ENCODE measurements around the gene ACO2. TPM values are rescaled to one million over a fixed set of nuclear protein-coding genes. Genes with fewer than 3 reads are reported as not detected.

The ACO2 gene
- total and polyA plus RNA-seq, 11 donors, result 375 to 1,146 (median 739) TPM

DNA sequence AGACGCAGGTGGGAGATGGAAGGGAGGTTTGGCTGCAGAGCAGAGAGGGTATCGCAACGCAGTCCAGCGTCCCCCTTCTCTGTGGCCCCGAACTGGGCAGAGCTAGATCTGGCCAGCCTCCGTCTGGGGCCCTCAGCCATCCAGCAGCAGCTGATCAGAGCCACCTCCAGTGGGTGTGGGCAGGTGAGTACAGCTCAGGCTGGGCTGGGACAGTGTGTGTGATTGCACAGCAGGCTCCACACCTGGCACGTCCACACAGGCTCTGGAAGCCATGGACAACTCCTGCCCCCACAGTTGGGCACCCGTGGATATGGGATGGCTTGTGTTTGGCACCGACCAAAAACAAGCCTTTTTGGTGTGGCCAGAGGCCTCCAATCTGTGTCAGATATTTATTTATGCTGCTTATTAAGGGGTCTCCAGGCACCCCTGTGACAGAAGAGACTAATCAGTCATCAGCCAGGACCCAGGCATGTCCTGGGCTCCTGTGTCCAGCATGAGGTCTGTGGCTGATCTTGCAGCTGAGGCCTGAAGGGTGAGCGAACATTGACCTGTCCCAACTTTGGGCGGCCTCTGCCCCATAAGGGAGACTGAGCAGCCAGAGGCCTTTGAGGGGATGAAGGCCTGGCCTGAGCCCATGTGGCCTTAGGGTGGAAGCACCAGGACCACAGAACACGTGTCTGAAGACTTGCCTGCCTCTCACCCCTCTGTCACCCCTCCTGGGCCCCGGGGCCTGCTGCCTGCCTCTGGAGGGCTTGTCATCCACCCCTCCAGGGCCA, 56.7 kb downstream of the ACO2 start:
- intact Hi-C loops (cut with DNase I), result loop anchor here in 3 of 10 donors (2.0 to 10.0 kb wide), 2 partner anchors 123 to 501 kb away; no protein-coding TSS in a partner anchor

DNA sequence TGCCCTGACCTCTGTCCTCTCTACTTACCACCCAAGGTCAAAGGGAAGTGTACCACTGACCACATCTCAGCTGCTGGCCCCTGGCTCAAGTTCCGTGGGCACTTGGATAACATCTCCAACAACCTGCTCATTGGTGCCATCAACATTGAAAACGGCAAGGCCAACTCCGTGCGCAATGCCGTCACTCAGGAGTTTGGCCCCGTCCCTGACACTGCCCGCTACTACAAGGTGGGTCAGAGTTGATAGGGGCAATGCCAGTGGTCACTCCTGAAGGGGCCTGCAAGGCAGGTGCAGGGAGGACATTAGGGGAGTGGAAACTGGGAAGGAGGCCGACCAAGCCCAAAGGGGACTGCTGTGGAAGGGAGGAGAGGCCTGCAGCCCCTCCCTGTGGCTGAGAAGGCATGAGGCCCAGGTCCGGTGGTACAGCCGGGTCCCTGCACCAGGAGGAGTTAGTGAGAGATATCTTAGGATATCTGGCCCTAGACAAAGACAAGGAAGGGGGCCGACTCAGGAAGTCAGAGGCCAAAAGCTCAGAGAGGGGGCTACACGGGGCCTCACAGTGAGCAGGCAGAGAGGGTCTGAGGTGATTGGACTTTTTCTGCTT, 57.4 kb downstream of the ACO2 start:
- H3K27ac ChIP-seq, result peak overlapping the region; percentile 6 to 93 (median 88)
- 54 to 68% (median 62%) methylated on average over 12 of the region's 12 CpGs for WGBS, 4 donors
- H3K4me3 ChIP-seq, result no peak overlapping the region
- H3K27me3 ChIP-seq, result no peaks in the 10 kb centered on the region
- ATAC-seq, result no peak
- peaks cover 3 to 96% (median 77%) of the 10 kb centered on the region in 9 donors for H3K36me3 ChIP-seq
- no peak for DNase-seq
- intact Hi-C loops (cut with DNase I), result loop anchor here in 1 of 10 donors (10.0 kb wide), 1 partner anchor 502 kb away; no protein-coding TSS in a partner anchor
- TF ChIP-seq, protein P1, sequence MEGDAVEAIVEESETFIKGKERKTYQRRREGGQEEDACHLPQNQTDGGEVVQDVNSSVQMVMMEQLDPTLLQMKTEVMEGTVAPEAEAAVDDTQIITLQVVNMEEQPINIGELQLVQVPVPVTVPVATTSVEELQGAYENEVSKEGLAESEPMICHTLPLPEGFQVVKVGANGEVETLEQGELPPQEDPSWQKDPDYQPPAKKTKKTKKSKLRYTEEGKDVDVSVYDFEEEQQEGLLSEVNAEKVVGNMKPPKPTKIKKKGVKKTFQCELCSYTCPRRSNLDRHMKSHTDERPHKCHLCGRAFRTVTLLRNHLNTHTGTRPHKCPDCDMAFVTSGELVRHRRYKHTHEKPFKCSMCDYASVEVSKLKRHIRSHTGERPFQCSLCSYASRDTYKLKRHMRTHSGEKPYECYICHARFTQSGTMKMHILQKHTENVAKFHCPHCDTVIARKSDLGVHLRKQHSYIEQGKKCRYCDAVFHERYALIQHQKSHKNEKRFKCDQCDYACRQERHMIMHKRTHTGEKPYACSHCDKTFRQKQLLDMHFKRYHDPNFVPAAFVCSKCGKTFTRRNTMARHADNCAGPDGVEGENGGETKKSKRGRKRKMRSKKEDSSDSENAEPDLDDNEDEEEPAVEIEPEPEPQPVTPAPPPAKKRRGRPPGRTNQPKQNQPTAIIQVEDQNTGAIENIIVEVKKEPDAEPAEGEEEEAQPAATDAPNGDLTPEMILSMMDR (IDR thresholded peaks at IDR 0.05), result no peak
- TF ChIP-seq POLR2A (IDR thresholded peaks at IDR 0.05), result no peak
- no peaks in the 10 kb centered on the region for H3K9me3 ChIP-seq
- H3K4me1 ChIP-seq, result peaks cover 7 to 66% (median 43%) of the 10 kb centered on the region in 12 donors

More for the DNA sequence above, 56.7 kb downstream of the ACO2 start:
- WGBS, 4 donors, result 73 to 89% (median 78%) methylated on average over 6 to 13 of the region's 13 CpGs
- Histone ChIP-seq H3K4me3 (no peak overlapping the region), H3K27ac (peak overlapping the region; percentile 29 to 93 (median 88)), H3K27me3 (no peaks in the 10 kb centered on the region), H3K4me1 (peaks cover 7 to 60% (median 42%) of the 10 kb centered on the region in 12 donors), H3K36me3 (peaks cover 3 to 96% (median 74%) of the 10 kb centered on the region in 9 donors), H3K9me3 (no peaks in the 10 kb centered on the region)
- ATAC-seq (no peak), DNase-seq (no peak)
- no peak for TF ChIP-seq POLR2A (IDR thresholded peaks at IDR 0.05)
- TF ChIP-seq, protein P1 (IDR thresholded peaks at IDR 0.05), result no peak

DNA sequence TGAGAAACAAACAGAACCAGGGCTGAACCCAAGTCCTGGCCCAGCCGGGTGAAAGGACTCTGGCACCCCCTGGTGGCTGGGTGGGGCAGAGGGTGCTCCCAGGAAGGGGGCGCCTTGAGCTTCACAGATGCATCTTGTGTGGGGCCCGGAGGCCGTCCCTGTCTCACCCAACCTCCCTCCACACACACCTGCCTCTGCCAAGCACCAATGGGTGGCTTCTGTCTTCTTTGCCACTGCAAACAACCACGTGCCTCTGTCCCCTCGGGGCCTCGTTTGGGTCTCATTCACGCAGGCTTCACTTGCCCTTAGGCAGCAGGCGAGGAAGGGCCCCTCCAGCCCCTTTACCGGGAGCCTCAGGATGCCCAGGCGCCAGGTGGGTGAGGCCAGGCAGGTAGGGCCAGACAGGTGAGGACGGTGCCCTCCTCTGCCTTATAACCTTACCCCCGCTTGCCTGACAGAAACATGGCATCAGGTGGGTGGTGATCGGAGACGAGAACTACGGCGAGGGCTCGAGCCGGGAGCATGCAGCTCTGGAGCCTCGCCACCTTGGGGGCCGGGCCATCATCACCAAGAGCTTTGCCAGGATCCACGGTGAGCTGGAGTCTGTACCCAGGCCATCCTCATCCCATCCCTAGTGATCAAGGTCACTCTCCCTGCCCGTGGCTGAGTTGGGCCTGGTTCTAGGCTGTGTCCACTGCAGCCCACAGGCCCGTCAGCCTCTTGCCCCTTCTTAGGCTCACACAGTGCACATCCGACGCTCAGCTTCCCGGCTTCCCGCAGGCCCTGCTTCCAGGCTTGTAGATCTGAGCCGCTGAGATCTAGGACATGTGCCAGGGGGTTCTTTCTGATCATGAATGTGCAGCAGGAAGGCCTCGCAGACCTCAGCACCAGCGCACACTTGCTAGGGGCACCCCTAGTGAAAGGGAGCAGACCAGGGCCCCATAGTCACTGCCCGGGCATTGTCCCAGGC, 58.2 kb downstream of the ACO2 start:
- WGBS, 4 donors, result 63 to 75% (median 71%) methylated on average over 8 to 32 of the region's 32 CpGs
- Histone ChIP-seq H3K4me3 (no peak overlapping the region), H3K27ac (peak overlapping the region in 11 of 12 donors; percentile 32 to 93 (median 89)), H3K9me3 (no peaks in the 10 kb centered on the region), H3K27me3 (no peaks in the 10 kb centered on the region), H3K36me3 (peaks cover 3 to 96% (median 80%) of the 10 kb centered on the region in 9 donors), H3K4me1 (peaks cover 7 to 66% (median 46%) of the 10 kb centered on the region in 12 donors)
- DNase-seq, result peak in 1 of 5 donors; percentile 50
- ATAC-seq, result peak in 1 of 4 donors; percentile 22
- intact Hi-C loops (cut with DNase I), result loop anchor here in 1 of 10 donors (10.0 kb wide), 1 partner anchor 502 kb away; no protein-coding TSS in a partner anchor
- TF ChIP-seq POLR2A (IDR thresholded peaks at IDR 0.05), result no peak
- TF ChIP-seq, protein P1 (IDR thresholded peaks at IDR 0.05), result peak; percentile 73 to 86 (median 79)
